DMS53 treated with DMSO at 0.1 percent for 48 hours (cell line): Measurements from ENCODE around the gene LINGO4.

Experiments used
- DNase-seq: peaks from one replicate; lab custom pipeline; 2025; ENCODE audit not compliant: unreplicated experiment; lab: John Stamatoyannopoulos, UW

LINGO4 gene

DNA sequence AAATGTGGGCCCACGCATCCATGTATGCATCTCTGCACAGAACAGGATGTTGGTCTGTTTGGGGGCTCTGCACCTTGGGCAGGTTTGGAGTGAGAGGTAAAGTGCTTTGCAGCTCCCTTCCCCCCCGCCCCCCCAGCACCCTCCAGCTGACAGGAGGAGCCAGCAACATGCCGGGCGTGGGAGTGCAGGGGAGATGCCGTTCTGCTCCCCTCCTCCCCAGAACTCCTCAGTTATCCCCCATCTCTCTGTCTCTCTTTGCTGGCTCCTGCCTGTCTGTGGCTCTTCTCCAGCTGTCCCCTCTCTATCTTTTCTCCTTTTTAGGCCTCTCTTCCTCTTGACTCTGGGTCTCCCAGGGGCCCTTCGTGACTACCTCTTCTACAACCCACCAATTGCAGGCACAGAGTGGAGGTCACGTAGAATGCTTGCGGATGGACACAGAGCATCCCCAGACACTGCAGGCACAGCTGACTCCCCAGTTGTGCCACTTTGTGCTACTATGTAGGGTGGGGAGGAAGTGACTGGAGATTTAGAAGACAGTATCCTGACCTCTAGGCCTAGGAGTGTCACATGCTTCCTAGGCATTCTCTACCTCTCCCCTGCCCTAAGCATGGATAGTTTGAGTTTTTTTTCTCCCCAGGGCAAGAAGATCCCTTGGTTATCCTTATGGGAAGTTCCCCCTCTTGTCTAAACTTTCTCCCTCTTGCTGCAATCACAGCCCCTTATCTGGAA, 28.1 kb upstream of the LINGO4 start:
- no peak for DNase-seq

DNA sequence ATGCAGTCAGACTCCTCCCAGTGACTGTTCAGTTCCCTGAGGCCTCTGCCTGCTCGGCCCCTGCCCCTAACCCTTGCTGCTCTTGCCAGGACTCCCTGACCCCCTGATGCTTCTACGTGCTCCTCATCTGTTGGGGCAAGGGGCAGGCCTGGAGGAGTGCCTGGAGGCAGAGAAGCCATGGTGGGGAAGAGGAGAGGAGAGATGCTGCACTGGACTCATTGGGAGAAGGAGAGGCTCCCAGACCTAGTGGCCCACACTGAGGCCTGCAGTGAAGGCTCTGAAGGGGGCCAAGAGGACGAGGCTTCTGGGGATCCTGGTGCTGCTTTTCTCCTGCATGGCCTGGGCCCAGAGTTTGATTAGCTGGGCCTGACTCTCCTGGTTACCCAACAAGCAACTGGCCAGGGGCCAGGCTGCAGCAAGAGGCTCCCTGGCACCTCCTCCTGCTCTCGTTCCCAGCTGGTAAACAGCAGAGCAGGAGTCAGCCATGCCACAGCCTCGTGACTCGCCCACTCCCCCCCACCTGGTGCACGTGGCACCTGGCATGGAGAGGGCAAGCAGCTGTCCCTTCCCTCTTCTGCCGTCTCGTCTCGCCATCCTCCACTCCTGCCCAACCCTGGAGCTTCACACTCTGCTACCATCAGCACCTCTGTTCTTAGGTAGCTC, 27.2 kb upstream of the LINGO4 start:
- peak; percentile 73 for DNase-seq

DNA sequence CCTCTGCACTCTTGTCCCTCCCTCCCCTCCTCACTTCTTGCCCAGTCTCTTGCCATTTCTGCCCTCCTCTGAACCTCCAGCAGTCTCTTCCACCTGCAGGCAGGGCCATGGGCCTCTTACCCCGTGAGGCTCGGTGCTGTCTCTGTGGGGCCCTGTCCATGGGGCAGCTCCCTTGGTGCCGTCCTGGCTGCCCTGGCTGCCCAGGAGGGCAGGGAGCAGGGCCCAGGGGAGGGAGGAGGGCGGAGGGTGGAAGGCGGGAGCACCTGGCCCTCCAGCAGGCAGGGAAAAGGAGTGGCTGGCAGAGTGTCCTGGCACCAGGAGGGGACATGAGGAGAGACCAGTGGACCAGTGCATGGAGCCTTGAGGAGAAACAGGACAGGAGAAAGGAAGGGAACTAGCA, 26.4 kb upstream of the LINGO4 start, which contains the start of gene RORC:
TSS of gene RORC (minus strand) at position 198 of the 400 bp plus-strand sequence. CDS start at position 160, 38 bp downstream.
- no peak for DNase-seq

DNA sequence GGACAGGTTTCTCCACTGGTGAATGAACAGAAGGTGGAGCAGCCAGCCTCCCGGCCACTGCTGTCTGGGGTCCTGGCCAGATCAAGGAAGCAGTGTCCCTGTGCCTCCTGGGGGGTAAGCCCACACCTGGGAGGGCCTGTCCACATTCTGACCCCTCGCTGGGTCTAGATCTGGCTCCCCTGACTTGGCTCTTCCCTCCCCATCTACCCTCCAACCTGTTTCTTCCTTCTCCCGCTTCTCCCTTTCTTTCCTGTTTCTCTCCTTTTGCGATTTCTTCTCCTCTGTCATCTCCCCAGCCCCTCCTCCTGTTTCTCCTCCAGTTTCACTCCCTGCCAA, 26.0 kb upstream of the LINGO4 start:
- no peak for DNase-seq

DNA sequence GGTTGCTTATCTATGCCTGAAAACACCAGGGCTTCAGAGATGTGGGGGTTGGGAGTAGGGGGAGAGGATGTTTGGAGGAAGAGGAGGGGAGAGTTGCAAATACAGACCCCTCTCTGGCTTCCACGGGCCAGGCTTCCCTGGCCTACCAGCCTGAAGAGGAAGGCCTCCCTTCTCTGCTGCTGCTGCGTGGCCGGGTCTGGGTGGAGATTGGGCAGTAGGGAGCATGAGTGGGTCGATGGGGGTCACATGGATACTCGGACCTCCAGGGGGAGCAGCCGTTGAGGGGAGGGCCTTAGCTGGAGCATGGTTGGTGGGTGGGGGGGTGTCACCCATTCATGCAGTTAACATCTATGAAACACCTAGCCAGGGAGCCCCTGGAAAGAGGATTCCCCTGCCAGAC, 24.8 kb upstream of the LINGO4 start:
- no peak for DNase-seq

DNA sequence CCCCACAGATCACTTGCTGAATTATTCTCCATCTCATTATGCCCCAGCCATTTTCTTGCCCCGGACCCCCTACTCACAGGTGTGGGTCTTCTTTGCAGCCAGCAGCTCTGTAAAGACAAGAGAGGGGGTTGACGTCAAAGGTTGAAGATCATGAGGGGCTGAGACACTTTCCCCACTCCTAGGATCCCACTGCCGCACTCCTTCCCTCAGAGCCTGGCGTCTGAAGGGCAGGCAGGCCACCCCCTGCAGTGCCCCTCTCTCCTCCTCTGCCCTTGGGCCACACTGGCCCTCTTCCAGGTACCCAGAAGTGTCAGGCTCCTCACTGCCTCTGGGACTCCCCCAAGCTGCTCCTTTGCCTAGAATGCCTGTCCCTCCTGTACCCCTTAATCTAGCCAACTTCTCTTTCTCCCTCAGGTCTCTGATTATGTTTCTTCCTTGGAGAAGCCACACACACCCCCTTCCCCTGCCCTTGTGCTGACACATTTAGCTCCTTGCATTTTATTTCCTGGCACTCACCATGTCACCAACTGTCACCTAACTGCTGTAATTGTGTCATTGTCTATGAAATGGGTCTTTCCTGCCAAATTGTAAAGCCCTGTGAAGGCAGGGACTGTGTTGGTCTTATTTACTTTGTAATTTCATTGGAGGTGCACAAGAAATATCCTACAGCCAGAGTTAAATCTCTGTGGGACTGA, 24.3 kb upstream of the LINGO4 start:
- no peak for DNase-seq

DNA sequence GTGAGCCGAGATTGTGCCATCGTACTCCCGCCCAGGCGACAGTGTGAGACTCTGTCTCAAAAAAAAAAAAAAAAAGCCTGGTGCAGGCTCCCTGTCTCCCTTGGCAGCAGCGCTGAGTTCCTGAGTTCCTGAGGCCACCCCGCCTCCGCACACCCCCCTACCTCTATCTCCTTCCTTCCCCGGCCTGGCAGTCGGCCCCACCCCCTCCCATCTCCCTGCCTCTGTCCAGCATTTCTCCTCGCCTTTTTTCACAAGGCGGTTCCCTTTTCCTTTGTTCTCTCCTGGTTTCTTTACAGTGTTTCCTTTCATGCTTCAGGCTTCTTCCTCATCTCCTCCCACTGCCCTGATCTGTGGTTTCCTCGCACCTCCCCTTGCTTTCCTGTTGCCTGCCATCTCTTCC, 23.7 kb upstream of the LINGO4 start:
- no peak for DNase-seq

DNA sequence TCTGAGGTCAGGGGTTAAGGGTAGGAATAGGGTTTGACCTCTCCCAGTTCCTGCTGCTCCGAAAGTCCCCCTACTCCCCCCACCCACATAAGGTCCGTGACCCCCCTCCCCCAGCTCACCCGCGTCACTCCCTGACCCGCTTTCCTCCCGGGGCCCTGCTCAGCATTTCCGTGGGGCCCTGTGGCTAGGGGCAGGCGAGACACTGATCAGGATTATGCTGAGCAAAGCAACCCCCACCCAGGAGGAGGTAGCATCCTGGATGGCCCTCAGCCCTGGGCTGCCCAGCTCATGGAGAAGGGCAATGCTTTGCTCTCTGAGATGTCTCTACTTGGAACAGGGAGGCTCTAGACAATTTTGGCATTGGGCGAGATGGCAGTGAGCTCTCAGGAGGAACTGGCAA, 22.6 kb upstream of the LINGO4 start:
- DNase-seq, result no peak

DNA sequence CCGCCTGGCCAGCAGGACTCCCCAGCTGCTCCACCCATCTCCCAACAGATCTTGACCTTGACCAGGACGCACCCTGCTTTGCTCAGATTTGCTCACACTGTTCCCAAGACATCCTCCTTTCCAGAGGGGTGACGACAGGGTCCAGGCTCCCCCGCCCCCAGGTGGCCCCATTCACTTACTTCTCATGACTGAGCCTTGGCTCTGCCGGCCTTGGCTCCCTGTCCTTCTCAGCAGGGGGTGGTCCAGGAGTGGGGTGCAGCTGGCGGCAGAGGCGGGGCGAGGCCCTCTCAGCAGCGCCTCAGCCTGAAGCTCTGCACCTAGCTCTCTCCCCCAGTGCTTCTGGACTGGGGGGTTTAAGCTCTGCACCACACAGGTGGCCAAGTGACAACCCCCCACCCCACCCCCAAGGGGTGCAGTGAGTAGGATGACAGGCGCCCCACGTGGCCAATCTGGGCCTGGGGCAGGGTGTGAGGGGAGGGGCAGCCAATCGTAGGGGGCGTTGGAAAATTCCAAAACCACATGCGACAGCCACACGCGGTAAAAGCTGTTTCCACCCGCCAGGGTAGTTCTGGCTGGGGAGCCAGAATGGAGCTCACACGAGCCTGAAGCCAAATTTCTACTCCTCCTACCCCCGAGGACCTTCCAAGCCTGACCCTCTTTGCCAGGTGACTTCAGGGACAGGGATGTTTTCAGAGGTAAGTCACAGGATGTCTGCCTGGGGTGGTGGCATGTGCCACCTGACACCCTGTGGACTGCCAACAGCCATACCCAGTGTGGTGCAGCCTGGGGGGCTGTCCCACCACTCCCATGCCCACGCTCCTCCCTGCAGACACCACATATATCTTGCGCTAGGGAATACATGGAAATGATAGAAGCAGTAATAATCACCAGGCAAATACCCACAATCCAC, 20.8 kb upstream of the LINGO4 start:
- DNase-seq, result no peak

DNA sequence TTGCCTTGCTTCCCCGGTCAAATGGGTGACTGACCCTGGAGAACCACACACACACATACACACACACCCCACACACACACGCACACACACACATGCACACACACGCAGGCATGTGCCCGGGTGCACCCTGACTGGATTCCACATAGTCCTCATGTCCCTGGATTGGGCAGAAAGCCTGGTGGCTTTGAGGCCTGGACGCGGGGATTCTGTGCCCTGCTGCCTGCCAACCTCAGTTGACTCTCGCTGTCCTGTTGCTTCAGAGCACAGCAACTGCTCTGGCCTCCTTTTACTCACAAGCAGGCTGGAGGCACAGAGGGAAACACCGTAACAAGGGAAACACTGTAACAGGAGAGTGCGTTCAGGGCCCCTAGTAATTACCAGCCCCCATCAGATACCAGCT, 20.0 kb upstream of the LINGO4 start:
- DNase-seq, result no peak

DNA sequence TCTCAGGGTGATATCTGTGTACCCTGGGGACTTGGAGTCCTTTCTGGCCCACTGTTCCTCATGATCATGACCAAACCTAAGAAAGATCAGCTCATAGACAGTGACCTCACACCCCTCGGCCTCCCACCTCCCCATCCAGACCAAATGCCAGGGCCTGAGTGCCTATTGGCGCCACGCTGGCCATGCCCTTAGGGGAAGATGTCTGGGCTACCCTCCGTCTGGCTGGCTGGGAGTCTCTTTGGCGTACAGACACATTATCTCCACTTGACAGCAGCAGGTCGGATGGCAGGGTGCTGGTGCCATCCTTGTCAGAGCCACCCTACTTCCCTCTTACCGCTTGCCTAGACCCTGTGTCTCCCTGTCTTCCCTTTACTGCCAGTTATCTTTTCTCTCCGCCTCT, 18.0 kb upstream of the LINGO4 start:
- no peak for DNase-seq

DNA sequence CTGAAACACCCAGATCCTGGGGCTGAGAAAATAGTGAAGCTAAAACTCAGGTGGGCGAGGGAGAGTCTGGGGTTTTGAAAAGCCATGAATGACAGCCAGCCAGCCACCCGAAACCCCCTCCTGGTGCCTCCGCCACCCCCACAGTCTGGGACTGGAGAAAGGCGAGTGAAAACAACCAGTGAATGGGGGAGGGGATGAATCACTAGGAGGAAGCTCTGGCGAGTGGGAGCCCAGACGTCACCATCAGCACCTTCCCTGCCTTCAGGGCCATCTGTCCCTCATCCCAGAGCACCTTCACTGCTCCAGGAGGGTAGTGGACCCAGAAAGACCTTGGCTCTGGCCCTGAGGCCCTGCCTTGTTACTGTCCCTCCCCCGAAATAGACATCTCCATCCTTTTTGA, 17.2 kb upstream of the LINGO4 start:
- DNase-seq, result no peak

DNA sequence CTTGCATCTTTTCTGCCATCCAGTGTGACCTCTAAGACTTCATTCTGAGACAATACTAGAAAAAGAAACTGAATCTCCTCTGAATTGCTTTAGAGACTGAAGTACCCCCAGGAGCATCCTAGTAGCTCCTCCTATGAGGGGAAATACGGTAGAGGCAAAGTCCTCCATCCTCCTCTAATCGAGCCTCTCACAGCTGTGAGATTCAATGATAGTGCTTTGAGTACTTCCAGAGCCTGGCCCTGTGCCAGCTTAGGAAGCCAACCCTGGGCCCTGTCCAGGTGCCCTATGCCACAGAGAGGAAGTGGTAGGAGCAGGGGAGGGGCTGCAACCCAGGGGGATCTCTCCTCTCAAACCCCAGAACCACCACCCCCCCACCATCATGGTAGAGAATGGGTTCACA, 15.7 kb upstream of the LINGO4 start:
- DNase-seq, result peak; percentile 8

DNA sequence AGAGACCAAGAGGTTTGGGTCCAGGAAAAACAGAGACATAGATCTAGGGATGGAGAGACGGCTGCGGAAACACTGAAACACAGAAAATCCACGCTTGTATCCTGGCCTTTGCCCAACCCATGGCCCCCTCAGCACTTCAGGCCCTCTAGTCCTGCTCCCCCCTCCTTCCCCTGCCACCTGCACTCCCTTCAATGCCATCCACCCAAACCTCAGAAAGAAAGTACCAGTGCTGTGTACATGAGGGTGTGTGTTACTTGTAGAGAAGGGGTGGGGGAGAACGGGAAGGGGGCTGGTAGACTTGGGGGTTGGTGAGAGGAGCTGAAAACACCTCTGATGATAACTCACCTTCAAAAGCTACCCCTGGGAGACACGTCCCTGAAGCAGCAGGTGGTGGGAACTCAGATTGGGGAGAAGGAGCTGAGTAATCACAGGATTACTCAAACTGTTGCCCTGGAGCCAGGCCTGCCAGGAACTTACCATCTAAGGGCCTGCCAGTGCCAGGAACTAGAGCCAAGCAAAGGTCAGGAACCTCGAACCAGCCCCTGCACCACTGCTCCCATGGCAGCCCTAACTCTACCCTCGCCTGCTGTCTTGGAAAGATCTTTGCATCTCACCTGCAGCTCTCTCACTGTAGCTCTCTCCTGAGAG, 14.9 kb upstream of the LINGO4 start:
- no peak for DNase-seq

DNA sequence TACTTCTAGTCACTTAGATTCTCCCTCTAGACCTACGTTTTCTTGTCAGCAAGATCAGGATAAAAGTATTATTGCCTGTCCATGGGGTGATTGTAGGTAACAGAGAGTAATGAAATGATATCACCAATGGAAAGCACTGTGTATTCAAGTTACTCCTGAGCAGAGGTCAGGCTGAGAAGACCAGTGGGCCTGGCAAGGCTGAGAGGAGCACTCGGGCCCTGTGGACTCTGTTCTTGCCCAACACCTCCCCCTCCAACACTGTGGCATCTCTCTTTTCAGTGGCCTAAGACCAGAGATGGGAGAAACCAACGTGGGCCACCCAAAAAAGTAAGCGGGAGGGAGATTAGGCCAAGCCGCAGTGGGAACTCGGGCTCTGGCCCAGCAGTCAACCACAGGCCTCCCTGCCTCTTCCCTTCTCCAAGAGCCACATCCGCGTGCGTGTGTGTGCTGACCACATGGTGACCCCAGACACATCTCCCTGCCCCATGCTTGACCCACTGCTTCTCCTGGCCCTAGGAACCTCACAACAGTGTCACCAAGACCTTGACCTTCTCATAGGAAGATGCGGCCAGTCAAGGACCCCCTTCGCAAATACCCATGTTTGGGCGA, 14.1 kb upstream of the LINGO4 start:
- DNase-seq, result no peak

DNA sequence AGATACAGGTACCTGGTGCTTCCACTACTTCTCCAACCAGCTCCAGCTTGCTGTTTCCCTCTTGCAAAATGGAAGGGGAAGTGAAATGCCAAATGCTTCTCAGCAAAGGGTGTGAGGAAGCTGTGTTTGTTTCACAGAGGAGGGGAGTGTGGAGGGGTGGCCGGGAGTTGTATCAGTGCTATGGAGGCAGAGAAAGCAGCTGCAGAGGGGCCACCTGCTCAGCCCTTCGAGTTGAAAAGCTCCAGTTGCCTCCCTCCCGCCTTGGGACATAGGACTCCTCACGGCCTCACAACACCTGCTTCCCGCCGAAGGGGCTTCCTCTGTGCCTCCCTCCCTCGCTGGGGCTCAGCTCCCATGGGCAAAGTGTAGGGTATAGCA, 12.1 kb upstream of the LINGO4 start:
- no peak for DNase-seq

DNA sequence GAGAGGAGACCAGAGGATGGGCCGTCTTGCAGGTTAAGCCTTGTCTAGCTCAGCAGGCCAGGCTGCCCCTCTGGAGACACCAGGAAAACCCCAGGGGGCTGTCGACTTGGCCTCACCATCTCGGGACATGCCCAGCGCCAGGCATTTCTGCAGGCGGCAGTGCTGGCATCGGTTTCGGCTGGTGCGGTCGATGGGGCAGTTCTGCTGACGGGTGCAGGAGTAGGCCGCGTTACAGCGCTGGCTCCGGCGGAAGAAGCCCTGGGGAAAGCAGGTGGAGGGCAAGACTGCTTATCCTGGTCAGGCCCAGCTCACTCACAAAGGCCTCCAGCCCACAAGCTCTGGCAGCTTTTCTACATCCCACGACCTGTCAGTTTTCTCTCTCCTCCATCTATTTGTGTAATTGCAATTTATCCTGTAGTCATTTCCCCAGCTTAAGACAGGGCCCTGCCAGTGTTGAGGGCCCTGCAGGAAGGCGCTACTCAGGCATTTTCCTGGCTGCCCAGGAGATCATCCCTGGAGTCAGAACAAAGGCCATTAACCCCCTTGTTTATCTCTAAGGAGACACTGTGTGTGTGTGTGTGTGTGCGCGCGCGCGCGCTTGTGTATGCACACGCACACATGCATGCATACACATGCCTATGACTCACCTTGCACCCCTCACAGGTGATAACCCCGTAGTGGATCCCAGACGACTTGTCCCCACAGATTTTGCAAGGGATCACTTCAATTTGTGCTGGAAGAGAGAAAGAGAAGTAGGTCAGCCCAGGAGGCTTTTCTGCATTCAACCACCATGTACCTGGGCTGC, 11.5 kb upstream of the LINGO4 start:
- DNase-seq, result no peak

DNA sequence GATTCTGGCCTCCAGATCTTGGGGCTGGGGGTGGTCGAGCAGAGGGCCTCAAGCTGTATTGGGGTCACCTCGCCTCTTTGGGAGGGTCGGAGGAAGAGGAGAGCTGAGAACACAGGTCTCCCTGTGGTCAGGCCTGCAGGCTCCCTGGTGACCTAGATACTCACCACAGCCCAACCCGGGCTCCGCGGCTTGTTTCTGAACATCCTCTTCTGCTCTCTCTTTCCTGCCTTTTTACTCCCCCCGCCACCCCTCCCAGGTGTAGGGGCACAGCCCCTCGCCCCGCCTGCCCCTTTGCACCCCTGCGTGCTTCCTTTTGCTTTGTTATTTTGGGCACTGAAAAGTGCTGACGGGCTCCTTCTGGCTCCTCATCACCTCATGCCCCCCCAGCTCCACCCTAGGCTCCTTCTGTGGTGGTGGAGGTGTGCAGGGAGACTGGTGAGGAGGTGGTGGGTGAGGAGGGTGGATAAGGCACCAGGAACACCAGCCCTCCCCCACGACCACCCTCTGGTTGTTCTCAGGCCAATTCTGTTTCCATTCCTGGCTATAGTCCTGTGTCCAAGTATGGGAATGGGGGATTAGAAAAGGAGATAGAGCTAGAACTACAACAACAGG, 10.6 kb upstream of the LINGO4 start:
- DNase-seq, result no peak

DNA sequence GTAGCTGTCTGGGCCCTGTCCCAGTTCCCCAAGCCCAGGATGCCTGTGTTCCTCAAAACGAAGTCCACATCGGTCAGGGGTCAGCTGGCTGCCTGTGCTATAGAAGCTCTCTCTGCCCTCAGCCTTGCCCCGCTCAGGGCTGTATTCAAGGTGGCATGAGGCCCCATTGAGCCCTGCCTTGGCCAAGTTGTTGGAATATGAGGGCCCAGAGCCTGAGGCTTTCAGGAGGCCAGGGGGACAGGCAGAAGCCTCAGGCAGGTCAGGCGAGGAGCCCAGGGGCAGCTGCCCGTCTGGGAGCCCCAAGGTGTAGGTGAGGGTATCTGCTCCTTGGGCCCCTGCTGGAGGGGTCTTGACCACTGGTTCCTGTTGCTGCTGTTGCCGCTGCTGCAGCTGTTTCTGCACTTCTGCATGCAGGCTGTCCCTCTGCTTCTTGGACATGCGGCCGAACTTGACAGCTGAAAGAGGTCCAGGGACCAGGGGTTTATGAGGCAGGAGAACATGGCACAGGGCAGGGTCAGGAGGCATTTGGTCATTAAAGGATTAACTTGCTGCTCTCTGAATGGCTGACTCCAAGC, 9.8 kb upstream of the LINGO4 start:
- no peak for DNase-seq
